Fibroblast of the aortic adventitia (primary cell): ENCODE results near the gene CDC14A. TPM values are rescaled to one million over a fixed set of nuclear protein-coding genes. Genes with fewer than 3 reads are reported as not detected.

ENCODE experiments used
- DNase-seq: peaks from one replicate; pipeline ENCODE4 v3.0.0-alpha.2; 2010; ENCODE audit warnings: low read depth
- H3K4me3 ChIP-seq: 2 replicates; pipeline ENCODE4 v1.5.1; 2011; ENCODE audit warnings: low read depth, mild to moderate bottlenecking, control low read depth, low read length, moderate library complexity
- total RNA-seq: library from RNA; depleted of rRNA; stranded (reverse); fragments of >200 nt; gene quantifications from 2 replicates; pipeline ENCODE4 v1.2.3, GENCODE V29; 2012; ENCODE audit warnings: low replicate concordance
- TF ChIP-seq, protein P1 (sequence below): IDR thresholded peaks from 2 replicates; pipeline ENCODE4 v1.5.1; 2011; ENCODE audit warnings: mild to moderate bottlenecking, low read length, control low read depth, inconsistent platforms; ENCODE audit not compliant: insufficient read depth

CDC14A gene
- total RNA-seq, 1 donor, result 5.0 TPM

DNA sequence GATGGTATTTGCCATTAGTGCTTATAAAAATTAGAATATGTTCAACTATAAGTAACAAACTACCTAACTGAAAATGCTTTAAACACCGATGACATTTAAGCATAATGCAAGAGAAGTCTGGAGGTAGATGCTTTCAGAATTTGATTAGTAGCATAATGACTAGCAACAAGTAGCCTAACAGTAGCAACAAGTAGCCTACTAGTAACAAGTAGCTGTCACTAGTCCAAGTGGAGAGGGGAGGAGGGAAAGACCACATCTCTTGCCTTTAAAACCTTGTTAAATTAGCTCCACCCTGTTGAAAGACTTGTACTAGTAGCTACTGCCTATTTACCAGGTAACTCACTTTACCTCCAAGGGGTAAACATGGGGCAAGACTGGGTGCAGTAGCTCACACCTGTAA is 193.5 kb downstream of the CDC14A start:
- TF ChIP-seq, protein P1, sequence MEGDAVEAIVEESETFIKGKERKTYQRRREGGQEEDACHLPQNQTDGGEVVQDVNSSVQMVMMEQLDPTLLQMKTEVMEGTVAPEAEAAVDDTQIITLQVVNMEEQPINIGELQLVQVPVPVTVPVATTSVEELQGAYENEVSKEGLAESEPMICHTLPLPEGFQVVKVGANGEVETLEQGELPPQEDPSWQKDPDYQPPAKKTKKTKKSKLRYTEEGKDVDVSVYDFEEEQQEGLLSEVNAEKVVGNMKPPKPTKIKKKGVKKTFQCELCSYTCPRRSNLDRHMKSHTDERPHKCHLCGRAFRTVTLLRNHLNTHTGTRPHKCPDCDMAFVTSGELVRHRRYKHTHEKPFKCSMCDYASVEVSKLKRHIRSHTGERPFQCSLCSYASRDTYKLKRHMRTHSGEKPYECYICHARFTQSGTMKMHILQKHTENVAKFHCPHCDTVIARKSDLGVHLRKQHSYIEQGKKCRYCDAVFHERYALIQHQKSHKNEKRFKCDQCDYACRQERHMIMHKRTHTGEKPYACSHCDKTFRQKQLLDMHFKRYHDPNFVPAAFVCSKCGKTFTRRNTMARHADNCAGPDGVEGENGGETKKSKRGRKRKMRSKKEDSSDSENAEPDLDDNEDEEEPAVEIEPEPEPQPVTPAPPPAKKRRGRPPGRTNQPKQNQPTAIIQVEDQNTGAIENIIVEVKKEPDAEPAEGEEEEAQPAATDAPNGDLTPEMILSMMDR, result no peak
- no peak for DNase-seq
- H3K4me3 ChIP-seq, result no peak overlapping the region

DNA sequence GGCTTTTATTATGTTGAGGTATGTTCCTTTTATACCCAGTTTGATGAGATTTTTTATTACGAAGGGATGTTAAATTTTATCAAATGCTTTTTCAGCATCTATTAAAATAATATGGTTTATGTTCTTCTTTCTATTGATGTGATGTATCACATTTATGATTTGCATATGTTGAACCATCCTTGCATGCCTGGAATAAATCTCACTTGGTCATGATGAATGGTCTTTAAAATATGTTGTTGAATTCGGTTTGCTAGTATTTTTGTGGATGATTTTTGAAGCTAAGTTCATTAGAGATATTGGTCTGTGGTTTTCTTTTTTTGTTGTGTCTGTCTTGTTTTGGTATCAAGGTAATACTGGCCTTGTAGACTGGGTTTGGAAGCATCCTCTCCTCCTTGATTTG is 199.7 kb downstream of the CDC14A start:
- no peak overlapping the region for H3K4me3 ChIP-seq
- TF ChIP-seq, protein P1, result no peak
- no peak for DNase-seq

DNA sequence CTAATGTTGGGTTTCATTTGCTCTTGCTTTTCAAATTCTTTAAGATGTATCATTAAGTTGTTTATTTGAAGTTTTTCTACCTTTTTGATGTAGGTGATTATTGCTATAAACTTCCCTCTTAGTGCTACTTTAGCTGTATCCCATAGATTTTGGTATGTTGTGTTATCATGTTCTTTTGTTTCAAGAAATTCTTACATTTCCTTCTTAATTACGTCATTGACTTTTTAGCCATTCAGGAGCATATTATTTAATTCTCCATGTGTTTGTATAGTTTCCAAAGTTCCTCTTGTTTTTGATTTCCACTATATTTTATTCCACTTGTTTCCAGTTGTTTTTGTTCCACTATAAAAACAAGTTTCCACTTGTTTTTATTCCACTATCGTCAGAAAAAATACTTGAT is 200.6 kb downstream of the CDC14A start:
- DNase-seq, result no peak
- no peak overlapping the region for H3K4me3 ChIP-seq
- TF ChIP-seq, protein P1, result no peak

DNA sequence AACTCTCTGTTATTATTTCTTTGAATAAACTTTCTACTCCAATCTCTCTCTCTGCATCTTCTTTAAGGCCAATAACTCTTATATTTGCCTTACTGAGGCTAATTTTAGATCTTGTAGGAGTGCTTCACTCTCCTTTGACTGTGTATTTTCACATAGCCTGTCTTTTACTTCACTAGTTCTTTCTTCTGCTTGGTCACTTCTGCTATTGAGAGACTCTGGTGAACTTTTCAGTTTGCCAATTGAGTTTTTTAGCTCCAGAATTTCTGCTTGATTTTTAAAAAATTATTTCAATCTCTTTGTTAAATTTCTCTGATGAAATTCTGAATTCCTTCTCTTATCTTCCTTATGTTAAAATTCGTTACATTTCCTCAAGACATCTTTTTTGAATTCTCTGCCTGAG is 203.9 kb downstream of the CDC14A start:
- no peak for DNase-seq
- TF ChIP-seq, protein P1, result no peak
- no peak overlapping the region for H3K4me3 ChIP-seq

DNA sequence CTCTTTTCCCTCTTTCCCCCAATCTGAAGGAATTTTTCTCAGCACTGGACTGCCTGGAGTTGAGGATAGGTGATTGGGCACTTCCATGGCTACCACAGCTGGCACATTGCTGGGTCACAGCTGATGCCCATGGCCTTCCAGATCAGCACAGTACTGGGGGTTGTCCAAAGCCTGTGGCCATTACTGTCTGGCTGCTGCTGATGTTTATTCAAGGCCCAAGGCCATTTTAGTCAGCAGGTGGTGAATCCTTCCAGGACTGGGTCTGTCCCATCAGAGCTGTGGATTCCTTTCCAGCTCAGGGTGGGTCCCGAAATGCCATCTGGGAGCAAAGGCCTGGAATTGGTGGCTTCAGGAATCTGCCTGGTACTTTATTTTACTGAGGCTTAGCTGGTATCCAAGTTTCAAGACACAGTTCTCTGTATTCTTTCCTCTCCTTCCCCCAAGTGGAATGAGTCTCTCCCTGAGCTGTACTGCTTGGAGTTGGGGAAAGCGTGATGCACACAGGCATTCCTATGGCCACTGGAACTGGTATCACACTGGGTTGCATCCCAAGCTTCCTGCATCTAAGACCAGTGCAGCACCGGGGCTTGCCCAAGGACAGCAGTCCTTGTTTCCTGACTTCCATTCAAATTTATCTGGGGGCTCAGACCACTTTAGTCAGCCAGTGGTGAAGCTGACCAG is 204.8 kb downstream of the CDC14A start:
- TF ChIP-seq, protein P1, result no peak
- H3K4me3 ChIP-seq, result no peak overlapping the region
- DNase-seq, result no peak

DNA sequence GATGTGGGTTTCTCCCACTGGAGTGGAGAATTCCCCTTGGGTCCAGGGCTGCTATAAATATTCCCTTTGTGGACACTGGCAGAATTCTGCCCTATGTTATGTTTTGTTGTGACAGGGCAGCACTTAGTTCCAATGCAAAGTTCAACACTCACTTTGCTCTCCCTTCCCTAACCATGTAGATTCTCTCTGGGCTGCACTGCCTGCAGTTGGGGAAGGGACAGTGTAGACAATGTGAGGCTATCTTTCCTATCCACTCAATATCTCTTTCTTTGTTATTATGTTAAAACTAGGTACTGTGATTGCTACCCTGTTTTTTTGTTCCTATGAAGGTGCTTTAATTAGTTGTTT is 205.3 kb downstream of the CDC14A start:
- no peak overlapping the region for H3K4me3 ChIP-seq
- no peak for DNase-seq
- TF ChIP-seq, protein P1, result no peak

DNA sequence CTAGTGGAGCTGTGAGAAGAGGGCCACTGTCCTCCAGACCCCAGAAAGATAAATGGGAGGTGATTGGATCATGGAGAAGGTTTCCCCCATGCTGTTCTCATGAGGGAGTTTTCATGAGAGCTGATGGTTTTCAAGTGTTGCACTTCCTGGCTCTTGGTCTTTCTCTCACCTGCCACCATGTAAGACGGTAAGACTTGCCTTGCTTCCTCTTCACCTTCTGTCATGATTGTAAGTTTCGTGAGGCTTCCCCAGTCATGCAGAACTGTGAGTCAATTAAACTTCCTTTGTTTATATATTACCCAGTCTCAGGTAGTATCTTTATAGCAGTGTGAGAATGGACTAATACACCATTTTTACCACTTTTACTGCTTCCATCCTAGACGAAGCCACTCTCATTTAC is 213.2 kb downstream of the CDC14A start:
- DNase-seq, result no peak
- TF ChIP-seq, protein P1, result no peak
- no peak overlapping the region for H3K4me3 ChIP-seq
